SK-N-SH (cell line): Measurements from ENCODE around the gene PRRG4. TPM values are rescaled to one million over a fixed set of nuclear protein-coding genes. Genes with fewer than 3 reads are reported as not detected.

Experiments used
- polyA plus RNA-seq, 3 experiments: library from polyadenylated mRNA; depleted of rRNA; stranded (reverse); fragments of >200 nt; gene quantifications; 2 replicates each; pipeline ENCODE4 v1.2.3, GENCODE V29; 2012

The PRRG4 gene
- polyA plus RNA-seq, 1 of the 3 experiments (the other 2 are of a cell fraction) = 0.21 TPM

Other genes with a start within 250 kb of the PRRG4 start
- gene EIF3M, start 246.1 kb upstream of the PRRG4 start, polyA plus RNA-seq (2012; rRNA removed) = 359 and 384 TPM in 2 replicates
- gene CCDC73, start 35.3 kb upstream of the PRRG4 start, polyA plus RNA-seq (2012; rRNA removed) = not detected in 2 replicates
- 4.2 and 4.4 TPM in 2 replicates for gene QSER1, start 62.9 kb downstream of the PRRG4 start, polyA plus RNA-seq (2012; rRNA removed)
- 9.7 and 14.2 TPM in 2 replicates for gene DEPDC7, start 186.0 kb downstream of the PRRG4 start, polyA plus RNA-seq (2012; rRNA removed)
- gene TCP11L1, start 209.6 kb downstream of the PRRG4 start, polyA plus RNA-seq (2012; rRNA removed) = 12.7 and 15.1 TPM in 2 replicates